Measurements from ENCODE around the gene ABCA3.

The ABCA3 gene

DNA sequence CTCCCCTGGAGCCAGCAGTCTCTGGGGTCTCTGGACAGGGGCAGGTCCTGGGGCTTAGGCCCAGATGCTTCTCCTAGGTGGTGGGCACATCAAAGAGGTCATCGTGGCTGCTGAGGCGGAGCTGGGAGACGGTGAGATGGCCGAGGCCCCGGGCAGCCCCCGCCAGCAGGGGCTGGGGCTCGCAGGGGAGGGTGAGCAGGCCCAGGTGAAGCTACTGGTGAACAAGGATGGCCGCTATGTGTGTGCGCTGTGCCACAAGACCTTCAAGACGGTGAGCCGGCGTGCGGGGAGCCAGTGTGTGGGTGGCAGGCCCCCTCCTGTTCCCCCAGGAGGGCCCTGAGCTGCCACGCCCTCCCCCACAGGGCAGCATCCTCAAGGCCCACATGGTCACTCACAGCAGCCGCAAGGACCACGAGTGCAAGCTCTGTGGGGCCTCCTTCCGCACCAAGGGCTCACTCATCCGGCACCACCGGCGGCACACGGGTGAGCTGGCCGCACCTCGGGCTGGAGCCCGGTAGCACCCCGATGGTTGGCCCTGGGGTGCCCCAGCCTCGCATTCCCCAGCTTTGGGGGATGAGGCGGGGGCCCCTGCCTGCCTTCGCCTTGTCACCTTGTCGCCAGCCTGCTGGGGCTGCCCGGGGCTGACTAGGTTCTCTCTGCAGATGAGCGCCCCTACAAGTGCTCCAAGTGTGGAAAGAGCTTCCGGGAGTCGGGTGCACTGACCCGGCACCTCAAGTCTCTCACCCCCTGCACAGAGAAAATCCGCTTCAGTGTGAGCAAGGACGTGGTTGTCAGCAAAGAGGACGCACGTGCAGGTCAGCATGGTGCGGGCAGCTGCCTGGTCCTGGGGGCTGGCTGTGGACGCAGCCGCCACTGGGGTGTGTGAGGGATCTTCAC is 108.2 kb downstream of the ABCA3 start:
- DNase-seq: no peak

- no peak for DNase-seq
Measured at GRCh38 chr16:2231016-2231931, 109.3 kb downstream of the ABCA3 start.

- DNase-seq: no peak
Measured at GRCh38 chr16:2230376-2230775, 110.2 kb downstream of the ABCA3 start.

GRCh38 chr16:2229632-2230250 is 110.8 kb downstream of the ABCA3 start:
- no peak for DNase-seq

- DNase-seq: no peak
Measured at GRCh38 chr16:2229091-2229490, 111.4 kb downstream of the ABCA3 start.

DNA sequence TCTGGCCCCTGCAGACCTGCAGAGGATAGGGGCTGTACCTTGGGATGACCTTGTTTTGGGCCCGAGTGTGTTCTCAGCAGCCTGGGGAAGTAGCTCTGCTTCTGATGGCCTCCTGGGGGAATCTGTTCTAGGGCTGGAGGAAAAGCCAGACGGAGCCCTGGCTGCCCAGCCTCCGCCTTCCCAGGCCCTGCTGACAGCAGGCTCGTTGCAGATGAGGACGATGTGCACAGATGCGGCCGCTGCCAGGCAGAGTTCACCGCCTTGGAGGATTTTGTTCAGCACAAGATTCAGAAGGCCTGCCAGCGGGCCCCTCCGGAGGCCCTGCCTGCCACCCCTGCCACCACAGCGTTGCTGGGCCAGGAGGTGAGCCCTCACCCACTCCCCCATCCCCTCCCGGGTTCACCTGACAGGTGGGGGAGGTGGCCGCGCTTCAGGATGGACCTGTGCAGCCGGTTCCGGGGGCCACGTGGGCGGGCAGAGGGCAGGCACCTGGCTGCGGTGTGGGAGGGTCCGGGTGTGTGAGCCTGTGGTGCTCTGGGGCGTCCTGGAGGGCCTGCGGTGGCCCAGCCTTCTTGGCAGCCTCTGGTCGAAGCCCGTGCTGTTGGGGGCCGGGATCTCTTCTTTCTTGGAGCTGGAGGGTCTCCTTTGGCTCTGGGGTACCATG is 112.2 kb downstream of the ABCA3 start:
- no peak for DNase-seq

- DNase-seq: no peak
Measured at GRCh38 chr16:2226918-2227317, 113.6 kb downstream of the ABCA3 start.

GRCh38 chr16:2226245-2226793 is 114.2 kb downstream of the ABCA3 start:
- DNase-seq: no peak
